ENCODE data around the gene ZNF71.

Gene ZNF71

DNA sequence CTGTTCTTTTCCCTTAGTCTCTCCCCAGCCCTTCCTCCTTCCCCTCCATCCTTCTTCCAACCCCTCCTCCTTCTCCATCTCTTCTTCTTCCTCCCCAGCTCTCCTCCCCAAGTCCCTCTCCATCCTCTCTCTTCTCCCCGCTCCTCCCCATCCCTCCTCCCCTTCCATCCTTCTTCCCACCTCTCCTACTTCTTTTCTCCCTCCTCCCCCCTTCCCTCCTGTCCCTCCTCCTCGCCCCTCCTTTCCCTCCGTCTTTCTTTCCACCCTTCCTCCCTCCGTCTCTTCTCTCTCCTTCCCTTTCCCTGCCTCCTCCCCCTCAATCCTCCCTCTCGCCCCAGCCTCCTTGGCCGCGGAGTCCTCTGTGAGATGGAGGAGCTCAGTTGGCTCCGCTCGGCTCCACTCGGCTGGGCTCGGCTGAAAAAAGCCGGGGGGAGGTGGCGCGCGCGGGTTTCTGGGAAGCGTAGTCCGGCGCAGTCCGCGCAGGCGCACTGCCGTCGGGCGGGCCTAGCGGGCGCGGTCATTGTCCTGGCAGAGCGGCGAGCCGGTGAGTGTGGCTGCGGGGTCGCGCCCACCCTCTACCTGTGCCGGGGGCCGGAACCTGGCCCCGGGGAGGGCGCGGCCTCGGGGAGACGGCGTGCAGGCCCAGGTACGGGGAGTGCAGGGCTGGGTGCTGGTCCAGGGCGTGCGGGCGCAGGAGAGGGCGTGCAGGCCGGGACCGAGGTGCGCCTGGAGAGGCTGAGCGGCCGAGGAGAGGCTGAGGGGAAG lies at the start of gene ZNF71:
TSS of gene ZNF71 (plus strand) at position 520 of the 765 bp plus-strand sequence. CDS start 6,257 bp downstream, outside the sequence.
- H3K4me3 ChIP-seq (ENCODE audit: low read length): peak within 1 kb of the TSS; percentile 88
- TF ChIP-seq, protein P1, sequence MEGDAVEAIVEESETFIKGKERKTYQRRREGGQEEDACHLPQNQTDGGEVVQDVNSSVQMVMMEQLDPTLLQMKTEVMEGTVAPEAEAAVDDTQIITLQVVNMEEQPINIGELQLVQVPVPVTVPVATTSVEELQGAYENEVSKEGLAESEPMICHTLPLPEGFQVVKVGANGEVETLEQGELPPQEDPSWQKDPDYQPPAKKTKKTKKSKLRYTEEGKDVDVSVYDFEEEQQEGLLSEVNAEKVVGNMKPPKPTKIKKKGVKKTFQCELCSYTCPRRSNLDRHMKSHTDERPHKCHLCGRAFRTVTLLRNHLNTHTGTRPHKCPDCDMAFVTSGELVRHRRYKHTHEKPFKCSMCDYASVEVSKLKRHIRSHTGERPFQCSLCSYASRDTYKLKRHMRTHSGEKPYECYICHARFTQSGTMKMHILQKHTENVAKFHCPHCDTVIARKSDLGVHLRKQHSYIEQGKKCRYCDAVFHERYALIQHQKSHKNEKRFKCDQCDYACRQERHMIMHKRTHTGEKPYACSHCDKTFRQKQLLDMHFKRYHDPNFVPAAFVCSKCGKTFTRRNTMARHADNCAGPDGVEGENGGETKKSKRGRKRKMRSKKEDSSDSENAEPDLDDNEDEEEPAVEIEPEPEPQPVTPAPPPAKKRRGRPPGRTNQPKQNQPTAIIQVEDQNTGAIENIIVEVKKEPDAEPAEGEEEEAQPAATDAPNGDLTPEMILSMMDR (conservative IDR thresholded peaks at IDR 0.05; ENCODE audit: low read depth, low read length): no peak
- peak; percentile 46 for DNase-seq (ENCODE audit: low read depth)

DNA sequence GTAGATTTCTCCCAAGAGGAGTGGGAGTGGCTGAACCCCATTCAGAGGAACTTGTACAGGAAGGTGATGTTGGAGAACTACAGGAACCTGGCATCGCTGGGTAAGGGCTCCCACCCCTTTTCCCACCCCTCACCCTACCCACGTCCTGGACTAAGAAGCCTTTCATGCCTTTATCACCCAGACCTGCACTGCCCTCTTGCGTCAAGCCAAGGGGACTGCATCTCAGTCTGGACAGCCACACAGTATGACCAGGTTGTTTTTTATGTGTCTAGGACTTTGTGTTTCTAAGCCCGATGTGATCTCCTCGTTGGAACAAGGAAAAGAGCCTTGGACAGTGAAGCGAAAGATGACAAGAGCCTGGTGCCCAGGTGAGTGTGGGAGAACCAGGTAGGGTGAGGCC lies 47.6 kb upstream of the ZNF71 start:
- no peak for DNase-seq (ENCODE audit: low read depth)
- TF ChIP-seq, protein P1 (conservative IDR thresholded peaks at IDR 0.05; ENCODE audit: low read depth, low read length): peak; percentile 20
- H3K4me3 ChIP-seq (ENCODE audit: low read length): no peak overlapping the region

DNA sequence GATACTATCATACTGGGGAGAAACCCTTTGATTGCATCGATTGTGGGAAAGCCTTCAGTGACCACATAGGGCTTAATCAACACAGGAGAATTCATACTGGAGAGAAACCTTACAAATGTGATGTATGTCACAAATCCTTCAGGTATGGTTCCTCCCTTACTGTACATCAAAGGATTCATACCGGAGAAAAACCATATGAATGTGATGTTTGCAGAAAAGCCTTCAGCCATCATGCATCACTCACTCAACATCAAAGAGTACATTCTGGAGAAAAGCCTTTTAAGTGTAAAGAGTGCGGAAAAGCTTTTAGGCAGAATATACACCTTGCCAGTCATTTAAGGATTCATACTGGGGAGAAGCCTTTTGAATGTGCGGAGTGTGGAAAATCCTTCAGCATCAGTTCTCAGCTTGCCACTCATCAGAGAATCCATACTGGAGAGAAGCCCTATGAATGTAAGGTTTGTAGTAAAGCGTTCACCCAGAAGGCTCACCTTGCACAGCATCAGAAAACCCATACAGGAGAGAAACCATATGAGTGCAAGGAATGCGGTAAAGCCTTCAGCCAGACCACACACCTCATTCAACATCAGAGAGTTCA lies 40.7 kb upstream of the ZNF71 start:
- TF ChIP-seq, protein P1 (conservative IDR thresholded peaks at IDR 0.05; ENCODE audit: low read depth, low read length): no peak
- no peak overlapping the region for H3K4me3 ChIP-seq (ENCODE audit: low read length)
- no peak for DNase-seq (ENCODE audit: low read depth)

DNA sequence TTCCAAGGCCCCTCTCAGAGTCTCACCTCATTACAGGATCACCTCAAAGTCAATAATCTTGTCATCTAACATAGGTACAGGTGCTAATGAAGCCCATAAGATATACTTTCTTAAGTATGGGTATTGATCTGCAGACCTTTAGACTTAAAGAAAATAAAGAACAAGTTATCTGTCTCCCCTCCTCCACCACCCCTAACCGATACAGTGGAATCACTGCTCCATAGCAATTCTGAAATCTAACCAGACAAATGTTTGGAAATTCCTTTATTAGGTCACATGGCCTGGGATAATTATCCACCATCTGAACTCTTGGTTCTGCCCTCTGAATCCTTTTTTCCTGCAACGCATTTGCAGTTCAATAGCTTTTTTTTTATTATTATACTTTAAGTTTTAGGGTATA lies 32.3 kb upstream of the ZNF71 start:
- DNase-seq (ENCODE audit: low read depth): no peak
- TF ChIP-seq, protein P1 (conservative IDR thresholded peaks at IDR 0.05; ENCODE audit: low read depth, low read length): no peak
- H3K4me3 ChIP-seq (ENCODE audit: low read length): no peak overlapping the region

DNA sequence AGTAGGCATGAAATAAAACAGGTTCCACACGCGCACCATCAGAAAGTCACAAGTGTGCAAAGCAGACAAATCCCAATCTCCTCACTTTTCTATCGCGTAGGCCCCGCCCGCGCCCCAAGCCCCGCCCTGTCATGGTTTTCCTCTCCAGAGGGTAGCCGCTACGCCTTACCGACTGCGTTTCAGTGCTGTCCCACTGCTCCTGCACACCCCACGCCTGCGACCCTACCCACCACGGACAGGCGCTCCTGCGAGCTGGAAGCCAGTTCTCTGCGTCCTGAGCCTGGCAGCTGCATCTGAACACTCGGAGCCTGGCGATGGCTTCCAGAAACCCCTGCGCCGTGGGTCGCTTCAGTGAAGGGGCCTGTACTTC lies 28.2 kb upstream of the ZNF71 start:
- TF ChIP-seq, protein P1 (conservative IDR thresholded peaks at IDR 0.05; ENCODE audit: low read depth, low read length): no peak
- DNase-seq (ENCODE audit: low read depth): peak; percentile 3
- H3K4me3 ChIP-seq (ENCODE audit: low read length): peak overlapping the region; percentile 94

DNA sequence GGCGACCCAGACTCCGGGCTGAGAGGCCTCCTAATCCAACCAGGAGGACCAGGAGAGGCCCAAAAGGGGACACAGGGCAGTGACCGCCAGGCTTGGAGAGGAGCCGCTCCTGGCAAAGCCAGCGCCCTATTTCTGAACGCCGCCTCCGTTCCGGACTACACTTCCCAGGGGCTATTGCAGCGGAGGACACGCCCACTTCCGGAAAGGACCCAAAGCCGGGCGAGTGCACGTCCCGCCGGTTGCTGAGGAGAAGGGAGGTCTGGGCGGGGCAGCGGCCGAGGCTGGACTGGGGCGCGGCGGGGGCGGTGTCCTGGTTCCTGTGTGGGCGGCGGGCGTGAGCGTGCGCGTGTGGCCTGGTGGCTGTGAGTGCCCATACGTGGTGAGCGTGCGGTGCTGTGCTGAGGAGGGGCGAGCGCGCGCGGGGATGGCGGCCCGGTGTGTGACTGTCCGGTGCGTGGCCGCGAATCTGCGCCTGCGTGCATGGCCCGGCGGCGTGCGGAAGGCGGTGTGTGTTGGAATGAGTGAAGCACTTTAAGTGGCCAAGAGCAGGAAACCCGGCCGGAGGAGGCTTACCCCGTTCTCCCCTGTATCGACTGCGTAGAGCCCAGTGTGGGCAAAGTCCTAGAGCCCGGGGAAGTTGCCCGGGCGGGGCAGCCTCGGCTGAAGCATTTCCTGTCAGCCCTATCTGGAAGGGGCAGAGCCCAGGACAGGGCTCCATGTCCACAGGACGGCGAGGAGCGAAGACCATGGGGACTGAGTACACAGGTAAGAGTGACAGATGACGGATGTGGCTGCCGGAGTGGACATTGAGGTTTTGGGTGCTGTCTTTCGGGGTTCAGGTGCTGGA lies 27.6 kb upstream of the ZNF71 start, which contains the start of gene ZNF470:
TSS of gene ZNF470 (plus strand) at position 195 of the 847 bp plus-strand sequence. CDS start 2,844 bp downstream, outside the sequence.
- H3K4me3 ChIP-seq (ENCODE audit: low read length): peak within 1 kb of the TSS; percentile 94
- TF ChIP-seq, protein P1 (conservative IDR thresholded peaks at IDR 0.05; ENCODE audit: low read depth, low read length): no peak
- DNase-seq (ENCODE audit: low read depth): peak; percentile 67
